GM10266 (cell line): ENCODE results near the gene IGF2BP1.
"Not testable (repeated sequence)": the region's sequence is repeated elsewhere in the genome, so short reads cannot be mapped to it uniquely, and the experiment has no call there.

Source experiments
- DNase-seq: peaks from one replicate; pipeline ENCODE4 v3.0.0; 2012; ENCODE audit errors: extremely low spot score
- CTCF ChIP-seq: IDR thresholded peaks from 2 replicates; pipeline ENCODE4 v1.5.1; 2012; ENCODE audit warnings: mild to moderate bottlenecking, low read depth; ENCODE audit not compliant: control insufficient read depth, insufficient read depth; ENCODE audit errors: missing control alignments

The IGF2BP1 gene

GRCh38 chr17:49086649-49087048, 89.5 kb downstream of the IGF2BP1 start:
- TF ChIP-seq CTCF: no peak
- DNase-seq: no peak

- no peak for TF ChIP-seq CTCF
Observed at GRCh38 chr17:49089094-49089493, 91.9 kb downstream of the IGF2BP1 start.

GRCh38 chr17:49090878-49091594, 93.9 kb downstream of the IGF2BP1 start:
- no peak for DNase-seq
- no peak for TF ChIP-seq CTCF

More at GRCh38 chr17:49089094-49089493, 91.9 kb downstream of the IGF2BP1 start:
- DNase-seq: no peak

GRCh38 chr17:49093131-49093530, 95.9 kb downstream of the IGF2BP1 start:
- DNase-seq: no peak
- no peak for TF ChIP-seq CTCF

- TF ChIP-seq CTCF: no peak
- DNase-seq: no peak
Observed at GRCh38 chr17:49100601-49101000, 103.4 kb downstream of the IGF2BP1 start.

- DNase-seq: no peak
- no peak for TF ChIP-seq CTCF
Observed at GRCh38 chr17:49101054-49101534, 103.9 kb downstream of the IGF2BP1 start.

GRCh38 chr17:49103360-49103759, 106.2 kb downstream of the IGF2BP1 start:
- not testable (repeated sequence) for DNase-seq
